GM20000 (cell line): Measurements from ENCODE around the gene PLEKHG5.
"Not testable (repeated sequence)": the region's sequence is repeated elsewhere in the genome, so short reads cannot be mapped to it uniquely, and the experiment has no call there.

ENCODE experiments used
- DNase-seq: peaks from one replicate; pipeline ENCODE4 v3.0.0; 2012; ENCODE audit warnings: low spot score
- CTCF ChIP-seq: IDR thresholded peaks from 2 replicates; pipeline ENCODE4 v1.5.1; 2012; ENCODE audit warnings: mild to moderate bottlenecking, control low read depth; ENCODE audit errors: extremely low read depth, missing control alignments

The PLEKHG5 gene

GRCh38 chr1:6448749-6449631 is 42.5 kb downstream of the PLEKHG5 start:
- TF ChIP-seq CTCF = no peak
- DNase-seq = no peak

DNA sequence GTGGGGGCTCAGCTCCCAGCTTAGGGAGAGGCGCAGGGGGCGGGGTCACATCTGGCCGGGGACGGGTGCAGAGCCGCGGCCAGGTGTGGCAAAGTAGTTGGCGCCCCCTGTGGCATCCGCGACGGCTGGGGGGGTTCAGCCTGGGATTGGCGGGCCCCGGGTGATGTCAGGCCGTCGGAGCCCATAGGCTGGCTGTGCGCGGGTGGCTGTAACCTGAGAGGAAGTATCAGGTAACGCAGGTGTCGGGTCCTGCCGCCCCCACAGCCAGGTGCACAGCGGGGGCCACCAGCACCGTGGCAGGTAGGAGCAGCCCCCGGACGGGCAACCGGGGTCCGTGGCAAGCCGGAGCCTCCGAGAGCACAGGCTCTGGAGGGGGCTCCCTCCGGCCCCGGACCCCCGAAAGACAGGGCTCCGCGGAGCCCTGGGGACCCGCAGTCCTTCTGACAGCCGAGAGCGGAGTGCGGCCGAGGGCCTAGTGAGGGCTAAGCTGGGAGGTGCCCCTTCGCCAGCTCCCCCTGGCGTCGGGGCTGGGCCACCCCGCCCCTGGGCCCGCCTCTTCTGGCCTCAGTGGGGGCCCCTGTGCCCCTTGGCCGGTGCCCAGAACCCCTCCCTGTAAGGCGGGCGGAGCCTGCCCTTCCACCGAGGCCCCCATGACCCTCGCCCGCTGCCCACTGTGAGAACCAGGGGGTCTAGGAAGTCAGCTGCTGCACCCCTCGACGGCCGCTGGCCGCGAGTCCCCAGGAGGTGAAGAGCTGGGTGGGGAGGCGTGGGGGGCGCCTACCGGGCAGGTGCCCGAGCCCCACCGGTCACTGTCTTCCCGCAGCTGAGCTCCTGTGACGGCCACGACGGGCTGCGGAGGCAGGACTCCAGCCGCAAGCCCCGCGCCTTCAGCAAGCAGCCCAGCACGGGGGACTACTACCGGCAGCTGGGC is 43.4 kb downstream of the PLEKHG5 start:
- no peak for TF ChIP-seq CTCF

GRCh38 chr1:6447016-6447817 is 44.2 kb downstream of the PLEKHG5 start:
- no peak for TF ChIP-seq CTCF
- DNase-seq = no peak

More for the DNA sequence above, 43.4 kb downstream of the PLEKHG5 start:
- no peak for DNase-seq

DNA sequence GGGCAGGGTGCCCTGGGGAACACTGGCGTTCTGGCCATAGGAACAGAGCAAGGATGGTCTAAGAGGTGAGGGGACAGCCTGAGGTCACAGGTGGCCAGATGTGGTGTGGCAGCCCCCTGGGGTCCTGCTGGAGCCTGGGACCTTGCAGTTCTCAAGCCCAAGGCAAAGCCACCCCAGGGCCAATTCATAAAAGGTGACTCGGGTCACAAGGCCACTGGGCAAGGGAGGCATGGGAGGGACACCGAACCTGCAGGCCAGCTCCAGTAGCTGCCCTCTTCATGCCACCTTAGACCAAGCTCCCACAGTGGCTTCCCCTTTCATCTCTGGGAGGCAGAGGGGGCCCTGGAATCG is 44.8 kb downstream of the PLEKHG5 start:
- DNase-seq = no peak
- TF ChIP-seq CTCF = no peak

DNA sequence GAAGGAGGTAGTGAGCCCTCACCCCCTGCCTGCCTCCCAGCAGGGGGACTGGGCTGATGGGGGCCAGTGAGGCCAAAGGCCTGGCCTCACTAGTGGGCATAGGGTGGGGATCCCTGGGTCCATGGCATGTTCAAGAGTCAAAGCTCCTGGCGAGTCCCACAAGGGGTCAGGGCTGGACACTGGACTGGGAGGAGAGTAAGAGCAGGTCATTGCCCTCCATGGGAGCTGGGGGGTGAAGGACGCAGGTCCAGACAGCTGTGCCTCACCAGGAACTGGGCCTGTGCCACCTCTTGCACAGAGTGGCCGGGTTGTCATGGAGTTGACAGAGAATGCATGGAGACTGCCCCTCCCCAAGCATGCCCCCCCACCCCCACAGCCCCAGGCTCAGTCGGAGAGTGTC is 45.5 kb downstream of the PLEKHG5 start:
- not testable (repeated sequence) for DNase-seq

- TF ChIP-seq CTCF = peak; percentile 4
- DNase-seq = no peak
Measured at GRCh38 chr1:6445062-6445763, 46.3 kb downstream of the PLEKHG5 start.

- TF ChIP-seq CTCF = no peak
- DNase-seq = no peak
Measured at GRCh38 chr1:6444377-6444776, 47.1 kb downstream of the PLEKHG5 start.
